HG02870 (cell line): ENCODE results near the gene CHST11.

Experiments used
- ATAC-seq: cut with Tn5 transposase; IDR thresholded peaks from one replicate; pipeline ENCODE4 v1.9.1; 2021; ENCODE audit warnings: mild to moderate bottlenecking, moderate library complexity; ENCODE audit not compliant: unreplicated experiment

CHST11 gene

DNA sequence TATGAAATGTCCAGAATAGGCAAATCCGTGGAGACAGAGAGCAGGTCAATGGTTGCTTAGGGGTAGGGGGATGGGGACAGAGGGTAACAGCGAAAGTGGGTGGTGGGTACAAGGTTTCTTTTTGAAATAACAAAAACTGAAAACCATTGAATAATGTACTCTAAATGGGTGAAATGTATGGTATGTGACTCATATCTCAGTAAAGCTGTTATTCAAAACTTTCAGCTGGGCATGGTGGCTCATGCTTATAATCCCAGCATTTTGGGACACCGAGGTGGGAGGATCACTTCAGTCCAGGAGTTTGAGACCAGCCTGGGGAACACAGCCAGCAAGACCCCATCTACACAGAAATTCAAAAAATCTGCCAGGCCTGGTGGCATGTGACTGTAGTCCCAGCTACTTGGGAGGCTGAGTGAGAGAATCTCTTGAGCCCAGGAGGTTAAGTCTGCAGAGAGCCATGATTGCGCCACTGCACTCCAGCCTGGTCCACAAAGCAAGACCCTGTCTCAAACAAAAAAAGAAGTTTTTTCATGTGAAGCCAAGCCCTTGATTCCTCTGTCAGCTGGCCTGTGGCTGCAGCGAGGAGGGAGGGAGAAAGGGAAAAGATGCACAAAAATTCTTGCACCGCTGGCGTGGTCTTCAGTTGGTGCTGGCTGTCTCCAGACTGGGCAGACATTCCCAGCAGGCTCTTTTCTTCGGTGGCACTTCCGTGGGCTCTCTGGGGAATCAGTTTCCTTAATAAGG is 253.1 kb downstream of the CHST11 start:
- ATAC-seq, result no peak

DNA sequence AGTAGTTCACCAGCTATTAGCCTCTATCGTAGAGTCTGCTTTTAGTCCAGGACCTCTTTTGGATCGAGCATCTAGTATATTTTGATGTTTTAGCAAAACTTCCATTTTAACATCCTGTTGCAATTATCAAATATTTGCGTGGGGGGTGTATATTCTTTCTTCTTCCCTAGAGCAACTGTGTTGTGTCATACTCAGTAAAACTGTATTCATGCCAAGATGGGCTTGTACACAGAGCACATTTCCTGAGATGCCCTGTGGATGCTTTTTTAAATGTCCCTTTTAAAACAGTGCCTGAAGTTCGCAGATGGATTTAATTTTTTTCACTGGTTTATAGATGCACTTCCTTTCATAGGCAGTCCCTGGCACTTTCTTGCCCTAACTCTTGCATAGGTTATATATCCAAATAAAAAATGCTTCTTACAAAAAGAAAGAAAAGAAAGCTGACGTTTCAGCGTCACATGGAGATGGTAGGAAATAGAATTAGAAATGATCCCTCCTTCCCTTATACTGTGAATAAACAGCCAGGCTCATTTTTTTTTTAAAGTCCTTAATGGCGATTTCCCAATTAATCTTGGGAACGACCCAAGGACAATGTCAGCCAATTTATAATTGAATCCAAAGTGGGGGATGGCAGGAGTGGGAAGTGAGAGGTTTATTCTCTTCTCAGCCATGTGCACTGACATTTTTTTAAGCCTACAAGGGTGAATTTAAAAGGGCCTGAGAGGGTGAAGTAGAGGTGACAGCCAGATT is 254.4 kb downstream of the CHST11 start:
- no peak for ATAC-seq

DNA sequence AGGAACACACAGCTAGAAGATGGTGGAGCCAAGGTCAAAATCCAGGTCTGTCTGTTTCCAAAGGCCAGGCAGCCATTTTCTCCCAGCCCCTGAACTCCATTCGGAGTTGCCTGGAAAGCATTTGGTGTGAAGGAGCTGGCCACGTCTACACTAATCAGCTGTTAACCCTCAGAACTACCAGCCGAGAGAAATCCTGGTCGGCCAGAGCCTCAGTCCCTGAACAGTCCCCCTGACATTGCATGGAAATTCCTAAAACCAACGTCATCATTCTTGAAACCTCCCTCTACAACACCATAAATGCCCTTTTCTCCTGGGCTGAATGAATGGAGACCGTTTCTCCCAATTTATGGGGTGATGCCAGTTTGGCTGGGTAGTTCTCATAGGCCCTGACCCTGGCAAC is 255.7 kb downstream of the CHST11 start:
- ATAC-seq, result no peak

DNA sequence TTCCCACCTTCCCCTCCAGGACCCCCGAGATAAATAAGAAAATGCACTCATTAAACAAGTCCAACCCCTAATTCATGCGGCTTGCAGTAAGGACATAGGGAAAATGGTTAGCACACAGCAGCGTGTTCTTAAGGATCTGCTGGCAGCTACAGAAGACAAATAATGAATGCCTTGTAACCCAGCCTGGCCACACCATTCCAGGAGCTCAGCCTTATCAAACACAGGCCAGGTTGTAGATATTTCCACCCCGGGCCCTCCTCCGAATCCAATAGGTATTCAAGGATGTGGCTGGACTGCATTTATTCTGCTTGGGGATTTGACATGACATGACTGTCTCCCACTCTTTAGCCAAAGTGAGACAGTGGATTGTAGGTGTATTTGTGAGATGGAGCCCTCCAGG is 256.2 kb downstream of the CHST11 start:
- ATAC-seq, result no peak

DNA sequence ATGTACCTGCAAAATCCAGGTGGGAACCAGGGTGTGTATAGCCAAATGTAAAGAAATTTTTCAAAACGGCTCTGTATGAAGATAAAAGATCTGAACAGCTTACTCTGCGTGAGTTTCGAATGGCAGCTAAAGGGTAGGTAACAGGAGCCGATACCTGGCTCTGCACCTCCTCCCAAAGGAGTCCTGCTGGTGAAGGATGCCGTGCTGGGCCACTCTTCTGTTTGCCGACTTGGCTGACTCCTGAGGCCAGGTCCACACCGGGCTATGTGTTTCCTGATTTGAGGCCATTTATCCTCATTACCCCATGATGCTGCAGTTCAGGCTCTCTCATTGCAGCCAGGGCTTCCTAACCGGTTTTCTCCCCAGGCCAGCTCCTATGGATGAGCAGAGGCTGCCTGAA is 256.7 kb downstream of the CHST11 start:
- ATAC-seq, result no peak

DNA sequence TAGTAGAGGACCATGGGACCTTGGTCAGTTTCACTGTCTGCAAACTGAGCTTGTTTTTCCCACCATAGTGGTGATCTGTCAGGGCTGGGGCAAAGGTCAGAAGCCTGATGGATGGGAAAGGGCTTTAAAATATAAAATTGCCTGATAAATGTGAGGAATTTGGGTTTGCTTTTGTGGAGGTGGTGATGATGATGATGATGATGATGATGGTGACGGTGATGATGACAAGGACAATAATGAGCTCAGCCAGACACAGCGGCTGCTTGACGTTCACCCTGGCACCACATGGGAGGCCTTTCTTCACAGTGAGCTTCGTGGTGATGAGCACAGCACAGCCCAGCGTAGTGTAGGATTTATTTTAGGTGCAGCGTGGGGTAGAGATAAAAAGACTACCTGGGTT is 257.6 kb downstream of the CHST11 start:
- no peak for ATAC-seq

DNA sequence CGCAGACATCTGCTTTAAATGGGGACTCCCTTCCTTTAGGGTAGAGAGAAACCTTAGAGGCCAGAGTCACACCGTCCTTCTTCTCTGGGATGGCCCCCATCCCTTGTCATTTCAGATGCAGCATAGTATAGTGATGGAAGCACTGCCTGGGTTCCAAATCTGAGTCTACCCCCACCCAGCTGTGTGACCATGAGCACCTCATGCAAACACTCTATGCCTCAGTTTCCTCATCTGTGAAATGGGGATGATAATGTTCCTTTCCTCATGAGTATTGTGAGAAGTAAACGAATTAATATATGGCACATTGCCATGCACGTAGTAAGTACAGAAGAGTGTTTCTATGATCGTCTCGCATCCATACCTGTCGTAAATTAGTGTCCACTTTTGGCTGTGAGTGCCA is 259.4 kb downstream of the CHST11 start:
- no peak for ATAC-seq

DNA sequence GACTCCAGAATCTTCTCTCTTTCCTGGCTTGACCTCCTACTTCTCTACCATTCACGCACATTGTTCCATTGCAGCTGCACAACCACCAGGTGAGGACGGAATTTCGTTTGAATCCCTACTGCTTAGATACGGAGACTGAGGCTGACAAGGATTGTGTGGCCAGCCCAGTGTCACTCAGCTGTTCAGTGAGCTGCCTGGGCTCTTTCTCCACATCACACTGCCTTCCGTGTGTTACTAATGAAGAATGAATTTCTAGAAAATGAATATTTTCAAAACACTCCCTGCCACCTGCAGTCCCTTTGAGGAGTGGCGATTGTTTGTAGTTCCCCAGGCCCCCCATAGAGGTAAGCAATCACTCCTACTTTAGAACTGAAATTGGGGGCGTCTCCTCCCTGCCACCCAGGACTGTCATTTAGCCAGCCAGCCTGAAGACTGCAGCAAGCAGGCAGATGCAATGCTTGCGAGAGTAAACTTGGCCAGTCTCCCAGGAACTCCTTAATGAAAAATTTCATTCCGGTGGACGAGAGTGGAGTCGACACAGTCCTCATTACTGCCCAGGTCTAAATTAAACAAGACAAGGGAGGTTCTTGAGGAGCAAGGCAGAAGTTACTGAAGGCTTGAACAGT is 261.7 kb downstream of the CHST11 start:
- ATAC-seq, result no peak

DNA sequence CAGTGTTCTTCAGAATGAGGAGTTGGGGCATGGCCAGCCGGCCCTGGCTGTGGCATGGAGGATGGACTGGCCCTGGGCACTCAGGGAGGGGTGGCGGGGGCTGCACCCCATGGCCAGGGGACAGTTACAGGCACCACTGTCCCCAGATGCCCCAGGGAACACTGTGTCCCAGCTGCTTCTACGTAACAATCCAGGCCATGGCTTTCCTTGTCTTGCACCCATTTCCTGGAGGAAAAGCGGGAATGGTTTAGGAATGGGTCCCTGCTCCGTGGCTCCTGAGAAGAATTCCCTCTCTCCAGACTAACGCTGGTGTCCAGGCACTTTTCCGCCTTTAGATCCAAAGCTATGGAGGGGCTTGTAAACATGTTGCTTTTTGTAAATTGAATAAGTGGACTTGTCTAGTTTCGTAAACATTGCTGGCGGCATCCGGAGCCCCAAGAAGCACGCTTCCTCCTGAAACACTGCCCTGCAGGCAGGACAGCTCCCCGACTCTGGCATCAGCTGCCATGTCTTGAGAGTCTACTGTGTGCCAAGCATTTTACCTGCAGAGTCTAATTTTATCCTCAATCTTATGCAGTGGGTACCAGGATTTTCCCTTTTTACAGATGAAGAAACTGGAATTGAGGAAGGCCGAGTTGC is 263.1 kb downstream of the CHST11 start:
- no peak for ATAC-seq

DNA sequence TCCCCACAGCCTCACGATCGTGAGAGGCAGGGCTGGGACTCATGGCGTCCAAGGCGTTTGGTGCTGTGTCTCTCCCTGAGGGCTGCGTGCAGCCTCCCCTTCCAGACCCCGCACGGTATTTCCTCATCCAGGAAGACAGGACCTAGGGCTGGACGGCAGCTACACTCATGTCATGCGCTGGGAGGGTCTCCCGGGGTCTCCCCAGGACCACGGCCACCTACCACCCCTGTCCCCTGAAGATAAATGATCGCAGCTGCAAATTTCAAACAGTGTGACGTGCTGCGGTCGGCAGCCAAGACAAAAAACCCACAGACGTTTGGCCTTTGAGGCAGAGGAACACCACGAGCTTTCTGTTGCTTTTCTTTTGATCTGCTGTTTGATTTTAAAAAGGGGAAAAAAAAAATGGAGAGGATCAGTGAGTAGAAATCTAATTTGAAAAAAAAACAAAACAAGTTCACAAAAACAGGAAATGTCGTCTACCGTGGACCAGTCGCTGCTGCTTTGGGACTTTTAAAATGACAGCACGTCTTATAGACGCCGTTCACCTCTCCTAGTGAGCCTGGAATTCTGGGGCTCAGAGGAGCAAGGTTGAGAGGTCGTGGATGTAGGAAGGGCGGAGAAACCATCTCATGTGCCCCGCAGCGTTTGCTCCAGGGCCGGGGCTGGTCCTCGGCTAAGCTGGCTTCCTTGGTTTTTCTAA is 263.7 kb downstream of the CHST11 start:
- ATAC-seq, result no peak

DNA sequence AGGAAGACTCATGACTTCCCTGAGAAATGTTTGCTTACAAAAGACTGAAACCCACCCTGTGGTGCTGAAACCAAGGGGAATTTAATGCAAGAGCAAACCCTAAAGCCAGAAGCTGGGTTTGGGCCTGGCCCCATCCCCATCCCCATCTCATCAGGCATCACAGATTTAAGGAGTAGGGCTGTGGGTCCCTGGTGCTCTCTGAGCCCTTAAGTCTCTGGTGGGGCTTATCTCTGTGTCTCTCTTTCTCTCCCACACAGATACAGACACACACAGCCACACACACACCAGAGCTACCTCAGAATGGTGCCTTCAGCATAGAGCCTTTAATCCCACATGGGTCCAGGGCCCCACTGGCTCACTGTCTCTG is 264.3 kb downstream of the CHST11 start:
- ATAC-seq, result no peak

DNA sequence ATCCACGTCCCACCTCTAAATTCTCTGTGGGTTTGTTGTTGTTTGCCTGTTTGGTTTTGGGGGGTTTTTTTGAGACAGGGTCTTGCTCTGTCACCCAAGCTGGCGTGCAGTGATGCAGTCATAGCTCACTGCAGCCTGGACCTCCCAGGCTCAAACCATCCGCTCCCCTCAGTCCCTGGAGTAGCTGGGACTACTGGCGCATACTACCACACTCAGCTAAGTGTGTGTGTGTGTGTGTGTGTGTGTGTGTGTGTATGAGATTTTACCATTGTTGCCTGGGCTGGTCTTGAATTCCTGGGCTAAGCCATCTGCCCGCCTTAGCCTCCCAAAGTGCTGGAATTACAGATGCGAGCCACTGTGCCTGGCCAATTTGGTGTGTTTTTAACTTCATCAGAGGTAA is 265.2 kb downstream of the CHST11 start:
- ATAC-seq, result no peak

DNA sequence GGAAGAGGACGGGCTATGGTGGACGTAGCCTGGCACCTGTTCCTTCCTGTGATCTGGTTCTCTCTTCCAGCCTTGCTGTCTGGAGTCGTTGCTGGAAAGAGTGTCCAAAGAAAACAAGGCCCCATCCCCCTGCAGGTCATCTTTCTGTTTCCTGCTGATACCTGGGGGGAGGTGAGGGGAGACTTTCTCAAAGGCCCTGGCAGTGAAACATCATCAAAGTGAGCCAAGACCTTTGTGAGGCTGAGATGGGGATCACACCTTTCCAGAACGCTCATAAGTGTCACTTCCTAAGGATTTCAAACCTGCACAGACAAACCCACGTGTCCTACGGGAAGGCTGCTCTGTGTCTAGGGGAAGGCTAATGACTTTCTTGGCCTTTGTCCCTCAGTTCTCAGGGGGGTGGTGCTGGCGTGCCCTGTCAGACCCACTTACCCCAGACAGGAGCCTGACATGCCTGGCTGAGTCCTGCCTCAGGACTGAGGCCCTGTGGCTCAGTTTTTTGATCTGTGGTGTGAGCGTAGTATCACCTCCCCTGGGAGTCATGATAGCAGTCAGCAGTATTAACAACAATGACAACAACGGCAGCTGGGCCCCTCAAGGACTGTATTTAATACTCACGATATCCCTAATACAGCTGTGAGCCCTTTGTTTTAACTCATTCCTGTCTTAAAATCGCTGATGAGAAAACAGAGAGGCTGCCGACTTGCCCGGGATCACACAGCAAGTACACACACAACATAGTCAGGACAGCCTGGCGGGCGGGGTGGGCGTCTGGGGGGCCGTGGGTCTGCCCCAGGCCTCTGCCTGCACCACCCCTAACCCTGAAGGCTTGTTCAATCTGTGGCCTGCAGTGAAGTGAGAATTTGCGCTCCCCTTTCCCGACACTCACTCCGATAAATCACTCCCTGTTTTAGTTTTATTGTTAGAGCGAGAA is 266.1 kb downstream of the CHST11 start:
- no peak for ATAC-seq

DNA sequence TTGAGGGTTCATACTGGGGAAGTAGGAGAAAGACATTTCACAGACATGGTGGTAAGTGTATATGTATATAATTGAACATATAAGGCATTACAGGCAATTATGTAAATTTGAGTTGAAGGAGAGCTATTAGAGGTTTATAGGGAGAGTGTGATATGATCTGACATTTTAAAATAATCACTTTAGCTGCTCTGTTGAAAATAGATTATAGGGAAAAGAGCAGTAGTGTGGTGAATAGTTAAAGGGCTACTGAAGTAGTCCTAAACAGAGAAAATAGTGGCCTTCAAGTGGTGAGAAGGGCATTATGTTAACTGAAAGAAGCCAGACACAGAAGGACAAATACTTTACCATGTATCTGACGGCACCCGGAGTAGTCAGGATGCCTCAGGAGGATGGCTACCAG is 267.1 kb downstream of the CHST11 start:
- no peak for ATAC-seq

DNA sequence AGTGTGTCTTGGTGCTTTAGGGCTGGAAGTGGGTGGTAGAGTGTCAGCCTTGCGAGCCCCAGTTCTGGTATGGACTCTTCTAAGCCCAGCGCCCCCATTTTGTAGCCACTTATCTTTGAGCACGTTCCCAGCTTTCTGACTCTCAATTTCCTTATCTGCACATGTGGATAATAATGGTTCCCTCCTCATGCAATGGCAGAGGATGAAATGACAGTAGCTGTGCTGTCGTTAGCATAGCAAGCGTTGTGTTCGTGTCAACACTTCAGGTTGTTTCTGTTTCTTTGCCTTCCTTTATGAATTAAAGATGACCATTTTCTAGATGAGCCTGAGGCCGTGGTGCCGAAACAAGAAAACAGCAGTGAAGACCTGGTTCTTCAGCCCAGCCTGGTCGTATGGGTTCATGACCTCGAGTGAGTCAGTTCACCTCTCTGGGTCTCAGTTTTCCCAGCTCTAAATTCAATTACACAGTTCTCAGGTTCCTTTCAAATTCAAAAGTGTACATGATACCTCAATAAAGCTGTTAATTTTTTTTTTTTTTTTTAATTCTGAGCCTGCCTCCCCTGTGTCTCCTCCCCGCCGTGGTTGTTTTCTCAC is 268.3 kb downstream of the CHST11 start:
- ATAC-seq, result no peak

DNA sequence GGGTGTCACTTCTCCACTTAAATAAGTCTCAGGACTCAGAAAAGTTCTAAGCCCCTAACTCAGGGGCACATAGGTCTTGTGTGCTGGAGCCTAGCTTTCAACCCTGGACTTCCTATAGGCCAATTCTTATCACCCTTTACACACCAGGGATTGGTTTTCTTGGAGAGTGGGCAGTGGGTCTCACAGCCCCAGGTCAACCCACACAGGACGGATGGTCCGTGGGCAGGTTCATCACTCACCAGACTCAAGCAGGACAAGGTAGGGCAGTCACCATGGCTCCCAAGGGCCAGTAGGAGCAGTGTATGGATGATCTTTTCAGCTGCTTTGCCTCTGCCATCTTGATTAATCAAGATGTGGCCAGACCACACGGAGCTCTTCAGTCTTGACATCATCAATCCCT is 268.9 kb downstream of the CHST11 start:
- ATAC-seq, result no peak

DNA sequence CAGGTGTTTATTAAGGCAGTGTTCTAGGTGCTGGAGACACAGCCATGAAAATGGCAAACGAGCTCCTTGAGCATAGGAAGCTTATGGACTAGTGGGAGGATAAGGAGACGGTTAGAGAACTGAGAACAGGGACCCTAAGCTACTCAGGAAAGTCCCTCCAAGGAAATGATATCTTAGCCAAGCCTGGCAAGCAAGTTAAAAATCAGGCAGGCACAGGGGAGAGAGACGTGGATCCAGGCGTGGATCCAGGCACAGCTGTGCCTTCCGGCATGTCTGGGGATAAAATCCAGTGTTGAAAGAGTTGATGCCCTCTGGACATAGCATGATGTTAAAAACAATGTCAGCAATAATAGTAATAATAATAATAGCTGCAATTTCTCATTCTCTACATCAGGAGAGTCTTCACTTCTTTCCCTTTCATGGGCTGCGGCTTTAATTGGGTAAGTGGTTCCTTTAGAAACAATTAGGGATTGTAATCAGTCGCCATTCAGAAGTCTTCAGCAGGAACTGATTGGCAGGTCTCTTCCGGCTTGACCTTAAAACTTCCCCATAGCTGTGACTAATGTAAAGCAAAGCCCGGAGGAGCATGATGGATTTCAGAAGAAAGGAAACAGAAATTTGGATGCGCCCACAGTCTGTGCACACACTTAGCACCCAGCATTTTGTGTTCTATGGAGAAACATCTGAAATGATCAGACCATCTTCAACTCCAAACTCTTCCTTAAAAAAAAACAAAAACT is 271.1 kb downstream of the CHST11 start:
- no peak for ATAC-seq

DNA sequence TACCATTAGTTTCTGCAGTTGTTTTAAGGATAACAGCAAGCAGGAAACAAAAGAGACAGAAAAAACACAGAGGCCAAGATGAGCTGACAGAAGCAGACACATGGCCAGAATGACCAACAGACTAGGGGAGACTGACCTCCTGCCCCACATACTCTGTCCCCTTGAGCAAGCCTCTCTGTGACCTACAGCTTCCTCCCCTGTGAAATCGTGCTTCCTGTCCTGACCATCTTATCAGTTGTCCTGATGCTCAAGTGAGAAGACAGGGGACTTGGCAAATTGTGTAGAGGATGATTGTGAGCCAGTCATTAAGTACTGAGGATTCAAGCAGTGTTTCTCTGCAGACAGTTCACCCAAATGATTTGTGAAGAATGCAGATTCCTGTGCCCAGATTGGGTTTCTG is 272.3 kb downstream of the CHST11 start:
- no peak for ATAC-seq
